Natural killer cell (primary cell): Measurements from ENCODE around the gene ELF5. TPM values are rescaled to one million over a fixed set of nuclear protein-coding genes. Genes with fewer than 3 reads are reported as not detected.

ENCODE experiments used
- ATAC-seq, 3 donors: fragments of 150-1000 bp in 2 of 3; fragments of 200-7000 bp in 1 of 3; cut with Tn5 transposase; 1 replicate in 1 of 3; 2 replicates in 2 of 3; pipeline ENCODE4 v1.10.0; 2021; ENCODE audit warnings: mild to moderate bottlenecking in 2 of 3, moderate library complexity in 2 of 3
- DNase-seq, 2 donors: peaks; one replicate each; pipeline versions ENCODE4 v3.0.0 to v3.0.0-alpha.2; 2013 to 2021; ENCODE audit warnings: mixed read lengths in 1 of 2
- H3K27ac ChIP-seq: one replicate; pipeline ENCODE4 v1.5.1; 2013; ENCODE audit warnings: mild to moderate bottlenecking, low read length
- H3K27me3 ChIP-seq: one replicate; pipeline ENCODE4 v1.6.1; 2013; ENCODE audit warnings: low read length; ENCODE audit not compliant: control insufficient read depth, insufficient read depth
- H3K36me3 ChIP-seq: one replicate; pipeline ENCODE4 v1.6.1; 2013; ENCODE audit warnings: low read length; ENCODE audit not compliant: control insufficient read depth, insufficient read depth
- H3K4me1 ChIP-seq: one replicate; pipeline ENCODE4 v1.6.1; 2013; ENCODE audit warnings: low read length; ENCODE audit not compliant: control insufficient read depth, insufficient read depth
- H3K4me3 ChIP-seq: one replicate; pipeline ENCODE4 v1.5.1; 2013; ENCODE audit warnings: low read length
- H3K9me3 ChIP-seq: one replicate; pipeline ENCODE4 v1.6.1; 2013; ENCODE audit warnings: low read length; ENCODE audit not compliant: control insufficient read depth, insufficient read depth
- H3K27ac Mint-ChIP-seq, 2 donors: one replicate each; pipeline ENCODE4 v1.8.0; 2022; ENCODE audit warnings: mild to moderate bottlenecking in 2 of 2, mixed read lengths in 2 of 2, moderate library complexity in 1 of 2
- H3K27me3 Mint-ChIP-seq, 2 donors: one replicate each; pipeline ENCODE4 v1.8.0; 2022; ENCODE audit warnings: low read depth in 2 of 2, mixed read lengths in 2 of 2
- H3K36me3 Mint-ChIP-seq: one replicate; pipeline ENCODE4 v1.8.0; 2022; ENCODE audit warnings: mixed read lengths
- H3K4me1 Mint-ChIP-seq, 2 donors: one replicate each; pipeline ENCODE4 v1.8.0; 2022; ENCODE audit warnings: mixed read lengths in 2 of 2
- H3K4me3 Mint-ChIP-seq: one replicate; pipeline ENCODE4 v1.8.0; 2022; ENCODE audit warnings: mild to moderate bottlenecking, moderate library complexity, mixed read lengths
- H3K9me3 Mint-ChIP-seq, 2 donors: one replicate each; pipeline ENCODE4 v1.8.0; 2022; ENCODE audit warnings: mixed read lengths in 2 of 2
- WGBS: methylation state at CpG from one replicate; pipeline ENCODE4 v1.1.7; 2013; ENCODE audit warnings: missing lambda C conversion rate; ENCODE audit not compliant: insufficient coverage; 5-methylcytosine and 5-hydroxymethylcytosine counted together
- intact Hi-C: fragments of 100-400 bp; cut with micrococcal nuclease; formaldehyde crosslinking; loops from one replicate; pipeline ENCODE4 v1.14.2; 2022
- total RNA-seq, 4 donors: library from RNA; stranded (reverse); fragments of 120-200 nt in 1 of 4; gene quantifications; one replicate each; pipeline versions ENCODE4 v1.2.3 to v1.2.4, GENCODE V29; 2013 to 2022
- TF ChIP-seq, protein P1 (sequence below): fragments of 200-600 bp; IDR thresholded peaks from one replicate; pipeline ENCODE4 v1.8.0; 2022; ENCODE audit warnings: antibody characterized with exemption

ELF5 gene
- total RNA-seq, 3 donors from 2014 or later (not counting 1 experiment from before 2014, with no cell fraction given): not detected

DNA sequence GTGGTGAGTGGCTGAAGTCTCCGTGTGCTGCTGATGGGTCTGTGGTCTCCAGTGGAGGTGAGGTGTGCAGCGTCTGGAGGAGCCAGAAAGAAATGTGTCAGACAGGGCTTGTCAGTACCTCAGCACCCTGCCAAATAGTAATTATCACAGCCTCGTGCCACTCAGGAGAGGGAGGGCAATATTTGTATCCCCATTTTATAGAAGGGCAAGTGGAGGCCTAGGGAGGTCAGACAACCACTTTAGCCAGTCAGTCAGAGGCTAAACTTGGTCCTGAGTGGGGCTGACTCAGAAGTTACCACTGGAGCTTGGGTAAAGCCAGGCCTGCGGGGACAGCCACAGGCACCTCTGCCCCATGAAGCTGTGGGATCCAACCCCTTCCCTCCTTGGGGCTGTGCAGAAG, 11.5 kb upstream of the ELF5 start:
- Histone ChIP-seq H3K36me3 (no peaks in the 10 kb centered on the region), H3K27me3 (no peaks in the 10 kb centered on the region), H3K27ac (no peak overlapping the region), H3K4me3 (no peak overlapping the region), H3K4me1 (no peaks in the 10 kb centered on the region), H3K9me3 (no peaks in the 10 kb centered on the region)
- no peaks in the 10 kb centered on the region for H3K9me3 Mint-ChIP-seq
- DNase-seq: no peak
- intact Hi-C loops: no loop called here
- H3K27me3 Mint-ChIP-seq: peaks cover 6 to 8% of the 10 kb centered on the region in 2 donors
- no peaks in the 10 kb centered on the region for H3K36me3 Mint-ChIP-seq
- no peaks in the 10 kb centered on the region for H3K4me1 Mint-ChIP-seq
- no peak overlapping the region for H3K27ac Mint-ChIP-seq
- H3K4me3 Mint-ChIP-seq: no peak overlapping the region
- TF ChIP-seq, protein P1, sequence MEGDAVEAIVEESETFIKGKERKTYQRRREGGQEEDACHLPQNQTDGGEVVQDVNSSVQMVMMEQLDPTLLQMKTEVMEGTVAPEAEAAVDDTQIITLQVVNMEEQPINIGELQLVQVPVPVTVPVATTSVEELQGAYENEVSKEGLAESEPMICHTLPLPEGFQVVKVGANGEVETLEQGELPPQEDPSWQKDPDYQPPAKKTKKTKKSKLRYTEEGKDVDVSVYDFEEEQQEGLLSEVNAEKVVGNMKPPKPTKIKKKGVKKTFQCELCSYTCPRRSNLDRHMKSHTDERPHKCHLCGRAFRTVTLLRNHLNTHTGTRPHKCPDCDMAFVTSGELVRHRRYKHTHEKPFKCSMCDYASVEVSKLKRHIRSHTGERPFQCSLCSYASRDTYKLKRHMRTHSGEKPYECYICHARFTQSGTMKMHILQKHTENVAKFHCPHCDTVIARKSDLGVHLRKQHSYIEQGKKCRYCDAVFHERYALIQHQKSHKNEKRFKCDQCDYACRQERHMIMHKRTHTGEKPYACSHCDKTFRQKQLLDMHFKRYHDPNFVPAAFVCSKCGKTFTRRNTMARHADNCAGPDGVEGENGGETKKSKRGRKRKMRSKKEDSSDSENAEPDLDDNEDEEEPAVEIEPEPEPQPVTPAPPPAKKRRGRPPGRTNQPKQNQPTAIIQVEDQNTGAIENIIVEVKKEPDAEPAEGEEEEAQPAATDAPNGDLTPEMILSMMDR: no peak
- ATAC-seq: no peak
- 77% methylated on average over 4 of the region's 4 CpGs for WGBS

DNA sequence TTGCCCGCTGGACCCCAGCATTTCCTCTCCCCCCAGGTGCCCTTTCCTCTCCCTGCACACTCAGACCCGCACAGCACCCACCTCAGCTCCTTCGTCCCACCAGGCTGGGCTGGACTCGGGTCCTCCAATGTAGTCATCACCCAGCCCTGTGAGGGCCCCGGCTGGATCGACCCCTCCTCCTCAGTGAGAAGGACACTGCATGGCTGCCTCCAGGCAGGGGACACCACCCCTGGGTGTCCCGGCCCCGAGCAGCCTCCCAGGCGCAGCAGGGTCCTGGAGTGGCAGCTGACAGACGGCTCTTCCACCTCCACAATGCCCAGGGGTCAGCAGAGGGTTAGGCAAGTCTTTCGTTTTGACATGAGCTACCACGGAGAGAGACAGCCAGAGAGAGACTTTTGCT, 11.1 kb upstream of the ELF5 start:
- Histone ChIP-seq H3K4me1 (no peaks in the 10 kb centered on the region), H3K4me3 (no peak overlapping the region), H3K36me3 (no peaks in the 10 kb centered on the region), H3K27ac (no peak overlapping the region), H3K27me3 (no peaks in the 10 kb centered on the region), H3K9me3 (no peaks in the 10 kb centered on the region)
- intact Hi-C loops: no loop called here
- H3K4me1 Mint-ChIP-seq: no peaks in the 10 kb centered on the region
- H3K36me3 Mint-ChIP-seq: no peaks in the 10 kb centered on the region
- TF ChIP-seq, protein P1: no peak
- H3K27me3 Mint-ChIP-seq: peaks cover 6 to 8% of the 10 kb centered on the region in 2 donors
- WGBS: 84% methylated on average over 12 of the region's 12 CpGs
- H3K9me3 Mint-ChIP-seq: no peaks in the 10 kb centered on the region
- H3K27ac Mint-ChIP-seq: no peak overlapping the region
- DNase-seq (no peak), ATAC-seq (no peak)
- no peak overlapping the region for H3K4me3 Mint-ChIP-seq

DNA sequence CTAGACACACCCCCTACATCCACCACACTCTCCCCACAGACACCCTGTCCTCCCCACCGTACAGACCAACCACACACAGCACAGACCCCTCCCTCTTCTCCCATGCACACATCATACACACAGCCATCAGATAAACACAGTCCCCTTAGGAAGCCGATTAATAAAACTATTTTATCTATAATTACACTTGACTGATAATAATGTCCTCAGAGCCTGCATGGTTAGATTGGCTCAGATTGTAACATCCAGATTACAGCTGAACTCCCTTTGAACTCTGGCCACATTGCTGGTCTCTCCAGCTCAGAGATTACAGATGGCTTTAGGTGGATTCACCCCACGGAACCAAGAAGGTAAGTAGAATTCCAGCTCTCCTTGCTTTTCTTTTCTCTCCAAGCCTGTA, 9.5 kb upstream of the ELF5 start:
- H3K36me3 ChIP-seq: no peaks in the 10 kb centered on the region
- intact Hi-C loops: no loop called here
- no peaks in the 10 kb centered on the region for H3K27me3 ChIP-seq
- Mint-ChIP-seq H3K27me3 (peaks cover 4 to 8% of the 10 kb centered on the region in 2 donors), H3K36me3 (no peaks in the 10 kb centered on the region), H3K4me3 (no peak overlapping the region), H3K4me1 (no peaks in the 10 kb centered on the region), H3K27ac (no peak overlapping the region), H3K9me3 (no peaks in the 10 kb centered on the region)
- ATAC-seq: no peak
- 71% methylated on average over 3 of the region's 3 CpGs for WGBS
- TF ChIP-seq, protein P1: no peak
- no peaks in the 10 kb centered on the region for H3K9me3 ChIP-seq
- H3K4me1 ChIP-seq: no peaks in the 10 kb centered on the region
- H3K27ac ChIP-seq: no peak overlapping the region
- no peak for DNase-seq
- no peak overlapping the region for H3K4me3 ChIP-seq

DNA sequence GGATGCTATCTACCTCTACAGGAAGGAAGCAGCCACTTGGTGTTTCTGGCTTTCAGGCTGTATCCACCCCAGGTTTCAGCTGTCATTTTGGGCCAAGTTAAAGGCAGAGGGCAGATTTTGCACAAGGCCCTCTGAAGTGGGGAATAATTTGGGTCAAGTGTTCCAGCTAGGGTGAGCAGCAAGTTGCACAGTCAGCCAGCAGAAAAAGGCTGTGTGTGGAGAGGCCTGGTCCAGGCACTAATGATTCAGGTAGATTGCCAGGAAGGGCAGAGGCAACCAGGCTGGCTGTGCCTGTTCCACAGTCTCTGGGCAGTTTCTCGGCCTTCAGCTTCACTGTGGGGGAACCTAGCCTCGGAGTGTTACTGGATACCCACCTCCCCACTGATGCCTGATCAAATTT, 8.6 kb upstream of the ELF5 start:
- intact Hi-C loops: no loop called here
- WGBS: 75% methylated on average over 2 of the region's 2 CpGs
- H3K27me3 Mint-ChIP-seq: peaks cover 3 to 8% of the 10 kb centered on the region in 2 donors
- ATAC-seq (no peak), DNase-seq (no peak)
- no peak overlapping the region for H3K4me3 ChIP-seq
- H3K27ac ChIP-seq: no peak overlapping the region
- TF ChIP-seq, protein P1: no peak
- H3K4me1 ChIP-seq: no peaks in the 10 kb centered on the region
- no peak overlapping the region for H3K27ac Mint-ChIP-seq
- no peaks in the 10 kb centered on the region for H3K9me3 Mint-ChIP-seq
- no peaks in the 10 kb centered on the region for H3K4me1 Mint-ChIP-seq
- H3K9me3 ChIP-seq: no peaks in the 10 kb centered on the region
- no peak overlapping the region for H3K4me3 Mint-ChIP-seq
- H3K36me3 ChIP-seq: no peaks in the 10 kb centered on the region
- H3K36me3 Mint-ChIP-seq: no peaks in the 10 kb centered on the region
- H3K27me3 ChIP-seq: no peaks in the 10 kb centered on the region
